NOMO-1 treated with DMSO at 0.1 percent for 48 hours (cell line): ENCODE data around the gene NLRP1.

ENCODE experiments used
- DNase-seq: peaks from one replicate; lab custom pipeline; 2025; ENCODE audit not compliant: unreplicated experiment; lab: John Stamatoyannopoulos, UW

NLRP1 gene

GRCh38 chr17:5558815-5559785, 25.2 kb downstream of the NLRP1 start:
- DNase-seq: no peak

GRCh38 chr17:5557990-5558389, 26.3 kb downstream of the NLRP1 start:
- DNase-seq: no peak

- no peak for DNase-seq
Measured at GRCh38 chr17:5557485-5557884, 26.8 kb downstream of the NLRP1 start.

- no peak for DNase-seq
Measured at GRCh38 chr17:5555254-5555653, 29.1 kb downstream of the NLRP1 start.

GRCh38 chr17:5553479-5553878, 30.8 kb downstream of the NLRP1 start:
- no peak for DNase-seq

- DNase-seq: no peak
Measured at GRCh38 chr17:5552841-5553240, 31.5 kb downstream of the NLRP1 start.

- no peak for DNase-seq
Measured at GRCh38 chr17:5545051-5545987, 39.0 kb downstream of the NLRP1 start.

- DNase-seq: no peak
Measured at GRCh38 chr17:5544115-5544514, 40.2 kb downstream of the NLRP1 start.

- DNase-seq: no peak
Measured at GRCh38 chr17:5541610-5542202, 42.6 kb downstream of the NLRP1 start.

- no peak for DNase-seq
Measured at GRCh38 chr17:5540321-5540720, 44.0 kb downstream of the NLRP1 start.

GRCh38 chr17:5539286-5539685, 45.0 kb downstream of the NLRP1 start:
- no peak for DNase-seq

GRCh38 chr17:5536866-5537650, 47.3 kb downstream of the NLRP1 start:
- no peak for DNase-seq

GRCh38 chr17:5535436-5535835, 48.9 kb downstream of the NLRP1 start:
- DNase-seq: no peak

GRCh38 chr17:5533486-5534315, 50.6 kb downstream of the NLRP1 start:
- no peak for DNase-seq

GRCh38 chr17:5532581-5532980, 51.7 kb downstream of the NLRP1 start:
- no peak for DNase-seq

- DNase-seq: no peak
Measured at GRCh38 chr17:5531085-5531418, 53.3 kb downstream of the NLRP1 start.

- DNase-seq: no peak
Measured at GRCh38 chr17:5530265-5531084, 53.8 kb downstream of the NLRP1 start.

GRCh38 chr17:5527601-5528250, 56.6 kb downstream of the NLRP1 start:
- no peak for DNase-seq
